Epithelial cell of esophagus (primary cell): Measurements from ENCODE around the gene PPP2R3B.
"Not testable (repeated sequence)": the region's sequence is repeated elsewhere in the genome, so short reads cannot be mapped to it uniquely, and the experiment has no call there.

Experiments
- DNase-seq: peaks from one replicate; pipeline ENCODE4 v3.0.0; 2010; ENCODE audit warnings: low read depth
- H3K4me3 ChIP-seq: 2 replicates; pipeline ENCODE4 v1.5.1; 2011; ENCODE audit warnings: mild to moderate bottlenecking, low read length, control low read depth
- CTCF ChIP-seq: IDR thresholded peaks from 2 replicates; pipeline ENCODE4 v1.5.1; 2011; ENCODE audit warnings: low read depth, mild to moderate bottlenecking, low read length, control low read depth, inconsistent platforms; ENCODE audit not compliant: insufficient read depth; ENCODE audit errors: missing control alignments

Gene PPP2R3B

DNA sequence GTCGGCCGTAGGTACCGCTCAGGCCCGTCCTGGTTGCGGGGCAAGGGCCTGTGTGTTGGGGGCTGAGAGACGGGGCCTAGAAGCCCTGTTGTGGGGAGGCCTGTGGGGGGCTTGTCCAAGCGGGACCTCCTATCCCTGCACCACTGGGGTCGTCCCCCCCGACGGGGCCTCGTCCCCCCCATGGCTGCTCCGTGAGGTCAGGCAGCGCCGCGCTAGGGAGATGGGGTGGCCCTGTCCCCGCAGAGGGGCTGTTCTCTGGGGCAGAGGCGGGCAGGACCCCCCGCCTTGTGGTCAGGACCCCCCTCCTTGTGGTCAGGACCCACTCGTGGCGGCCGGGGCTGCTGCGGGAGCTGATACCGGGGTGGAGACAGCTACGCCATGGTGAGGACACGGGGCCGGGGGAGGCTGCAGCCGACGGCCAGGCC, 56.0 kb downstream of the PPP2R3B start:
- TF ChIP-seq CTCF: no peak
- DNase-seq: no peak
- H3K4me3 ChIP-seq: no peak overlapping the region

GRCh38 chrX:330141-330725, 56.5 kb downstream of the PPP2R3B start:
- not testable (repeated sequence) for DNase-seq

GRCh38 chrX:329291-329910, 57.3 kb downstream of the PPP2R3B start:
- no peak overlapping the region for H3K4me3 ChIP-seq
- no peak for DNase-seq
- no peak for TF ChIP-seq CTCF

More at GRCh38 chrX:330141-330725, 56.5 kb downstream of the PPP2R3B start:
- H3K4me3 ChIP-seq: not testable (repeated sequence)

DNA sequence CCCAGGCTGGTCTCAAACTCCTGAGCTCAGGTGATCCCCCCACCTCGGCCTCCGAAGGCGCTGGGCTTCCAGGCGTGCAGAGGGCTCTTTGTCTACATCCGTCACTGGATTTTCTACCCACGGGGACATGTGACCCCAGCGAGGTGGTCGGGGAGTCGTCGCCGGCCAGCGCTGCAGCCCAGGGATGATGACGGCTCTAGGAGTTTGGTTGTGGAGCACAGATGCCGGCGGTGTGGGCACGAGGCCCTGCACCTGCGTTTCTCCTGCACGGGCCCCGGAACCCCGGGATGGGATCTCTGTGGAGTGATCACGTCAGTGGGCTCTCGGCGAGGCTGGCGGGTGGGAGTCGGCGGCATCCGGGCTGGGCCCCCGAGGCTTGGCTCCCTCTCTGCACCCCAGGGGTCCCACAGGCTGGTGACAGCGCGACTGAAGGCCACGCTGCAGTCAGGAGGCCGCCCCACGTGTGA, 59.0 kb downstream of the PPP2R3B start:
- H3K4me3 ChIP-seq: no peak overlapping the region
- DNase-seq: no peak
- no peak for TF ChIP-seq CTCF

- not testable (repeated sequence) for DNase-seq, H3K4me3 ChIP-seq
Observed at GRCh38 chrX:324664-325063, 62.0 kb downstream of the PPP2R3B start.

- TF ChIP-seq CTCF: peak; percentile 41
- DNase-seq: peak; percentile 98
- peak overlapping the region; percentile 14 for H3K4me3 ChIP-seq
Observed at GRCh38 chrX:323721-324628, 62.7 kb downstream of the PPP2R3B start.

GRCh38 chrX:320126-320783, 66.5 kb downstream of the PPP2R3B start:
- DNase-seq: peak; percentile 17

More at GRCh38 chrX:320126-320783, 66.5 kb downstream of the PPP2R3B start:
- H3K4me3 ChIP-seq: peak overlapping the region; percentile 85
- no peak for TF ChIP-seq CTCF
